ENCODE results near the gene TCP11L2. TPM values are rescaled to one million over a fixed set of nuclear protein-coding genes. Genes with fewer than 3 reads are reported as not detected.
"Not testable (repeated sequence)": the region's sequence is repeated elsewhere in the genome, so short reads cannot be mapped to it uniquely, and the experiment has no call there.

The TCP11L2 gene
- total RNA-seq, 2 experiments from 2014 or later = 6.4 to 6.8 TPM

DNA sequence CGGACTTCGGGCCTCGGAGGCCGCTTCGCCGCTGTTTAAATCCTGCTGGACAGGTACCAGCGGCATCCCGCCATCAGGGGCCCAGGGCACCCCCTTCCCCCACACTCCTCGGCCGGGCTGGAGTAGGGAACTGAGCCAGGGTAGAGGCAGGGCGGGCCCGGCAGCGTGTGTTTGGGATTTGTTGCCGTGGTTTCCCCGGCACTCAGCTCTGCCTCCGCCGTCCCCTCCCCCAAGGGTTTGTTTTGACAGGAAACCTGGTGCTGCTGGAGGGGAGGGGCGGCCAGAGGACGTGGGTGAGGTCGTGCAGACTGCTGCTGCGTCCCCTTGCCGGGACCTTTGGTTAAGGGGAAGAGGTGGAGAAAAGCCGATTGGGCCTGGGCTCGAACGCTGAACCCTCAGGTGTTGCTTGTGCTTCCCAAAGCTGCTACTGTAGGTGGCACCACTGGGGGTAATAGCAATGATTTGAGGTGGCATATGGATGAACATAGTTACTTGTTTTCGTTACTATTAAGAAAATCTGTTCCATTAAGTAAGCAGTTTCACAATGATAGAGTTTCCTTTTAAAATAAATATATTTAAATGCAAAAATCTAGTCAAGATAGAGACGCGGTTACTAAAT, 778 bp downstream of the TCP11L2 start:
- H3K27ac Mint-ChIP-seq = peak overlapping the region; percentile 75
- no peaks in the 10 kb centered on the region for H3K36me3 Mint-ChIP-seq
- H3K27me3 Mint-ChIP-seq = no peaks in the 10 kb centered on the region
- H3K4me1 Mint-ChIP-seq = peaks cover 21% of the 10 kb centered on the region
- CTCF ChIA-PET = interaction anchor here (0.6 to 2.3 kb wide), 4 partner anchors 20 to 613 kb away, joined by 3 to 8 read pairs (median 4); partner anchors contain the start of gene POLR3B
- DNase-seq (peak; percentile 77), ATAC-seq (peak; percentile 38)
- no peaks in the 10 kb centered on the region for H3K9me3 Mint-ChIP-seq (ENCODE audit: low read depth)
- H3K4me3 Mint-ChIP-seq = peak overlapping the region; percentile 84

DNA sequence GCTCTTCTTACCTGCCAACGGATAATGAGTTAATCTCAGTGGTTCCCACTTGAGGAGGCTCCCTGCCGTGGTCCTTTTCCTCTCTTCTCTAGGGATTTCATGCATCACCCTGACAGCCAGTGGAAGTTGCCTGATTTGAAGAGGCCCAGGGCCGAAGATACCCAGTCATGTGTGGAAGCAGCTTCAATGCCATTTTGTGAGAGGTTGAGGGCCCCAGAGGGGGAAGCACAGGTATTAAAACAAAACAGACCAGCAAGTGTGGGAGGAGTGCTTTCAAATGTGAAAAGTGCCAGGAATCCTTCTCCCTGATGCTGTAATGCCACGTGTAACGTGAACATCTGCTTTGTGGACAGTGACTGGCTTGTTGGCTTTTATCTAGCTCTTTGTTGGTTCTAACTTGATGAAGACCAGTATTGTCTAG, 1.5 kb downstream of the TCP11L2 start:
- peaks cover 21% of the 10 kb centered on the region for H3K4me1 Mint-ChIP-seq
- CTCF ChIA-PET = interaction anchor here (1.7 to 2.3 kb wide), 2 partner anchors 54 to 77 kb away, joined by 5 to 8 read pairs; partner anchors contain the start of gene POLR3B
- H3K4me3 Mint-ChIP-seq = peak overlapping the region; percentile 44
- no peaks in the 10 kb centered on the region for H3K27me3 Mint-ChIP-seq
- no peak for ATAC-seq
- DNase-seq = no peak
- H3K27ac Mint-ChIP-seq = peak overlapping the region; percentile 34
- no peaks in the 10 kb centered on the region for H3K9me3 Mint-ChIP-seq (ENCODE audit: low read depth)
- no peaks in the 10 kb centered on the region for H3K36me3 Mint-ChIP-seq

DNA sequence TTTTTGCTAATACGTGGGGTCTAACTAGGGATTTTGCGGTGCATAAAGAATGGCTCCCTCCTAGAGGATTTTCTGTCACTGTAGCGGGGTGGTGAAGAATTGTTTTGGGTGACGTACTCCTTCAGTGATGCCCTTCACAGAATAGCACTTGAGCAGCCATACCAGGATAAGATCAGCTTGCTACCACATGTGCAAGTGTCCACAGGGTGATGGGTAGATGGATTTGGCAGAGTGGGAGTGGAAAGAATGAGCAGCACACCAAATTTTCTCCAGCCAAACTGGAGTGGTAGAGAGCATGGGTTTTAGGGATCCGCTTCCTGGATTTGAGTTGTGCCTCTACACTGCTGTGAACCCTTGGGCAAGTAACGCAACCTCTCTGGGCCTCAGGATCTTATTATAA, 2.3 kb downstream of the TCP11L2 start:
- CTCF ChIA-PET = no interaction called here
- Mint-ChIP-seq H3K9me3 (ENCODE audit: low read depth) (no peaks in the 10 kb centered on the region), H3K27ac (no peak overlapping the region), H3K36me3 (no peaks in the 10 kb centered on the region), H3K27me3 (no peaks in the 10 kb centered on the region), H3K4me3 (no peak overlapping the region), H3K4me1 (peaks cover 21% of the 10 kb centered on the region)
- DNase-seq (no peak), ATAC-seq (no peak)

DNA sequence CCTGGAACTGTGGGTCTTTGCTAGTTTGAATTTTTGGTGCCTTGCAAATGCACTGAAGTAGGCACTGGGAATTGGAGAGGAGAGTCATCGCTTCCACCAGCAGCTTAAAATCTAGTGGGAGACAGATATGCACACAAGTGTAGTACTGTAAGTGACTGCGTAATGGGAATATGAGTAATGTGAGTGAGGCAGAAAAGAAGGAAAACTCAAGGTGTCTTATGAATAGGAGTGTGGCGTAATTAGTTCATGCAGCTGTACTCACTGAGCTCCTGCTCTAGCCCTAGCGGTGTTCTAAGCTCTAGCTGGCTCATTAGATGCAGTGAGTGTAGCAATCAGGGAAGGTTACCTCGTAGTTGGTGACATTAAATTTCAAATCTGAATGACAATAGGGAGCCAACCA, 2.8 kb downstream of the TCP11L2 start:
- no peaks in the 10 kb centered on the region for H3K27me3 Mint-ChIP-seq
- peaks cover 21% of the 10 kb centered on the region for H3K4me1 Mint-ChIP-seq
- DNase-seq (no peak), ATAC-seq (no peak)
- CTCF ChIA-PET = no interaction called here
- no peak overlapping the region for H3K27ac Mint-ChIP-seq
- H3K4me3 Mint-ChIP-seq = no peak overlapping the region
- no peaks in the 10 kb centered on the region for H3K9me3 Mint-ChIP-seq (ENCODE audit: low read depth)
- no peaks in the 10 kb centered on the region for H3K36me3 Mint-ChIP-seq

DNA sequence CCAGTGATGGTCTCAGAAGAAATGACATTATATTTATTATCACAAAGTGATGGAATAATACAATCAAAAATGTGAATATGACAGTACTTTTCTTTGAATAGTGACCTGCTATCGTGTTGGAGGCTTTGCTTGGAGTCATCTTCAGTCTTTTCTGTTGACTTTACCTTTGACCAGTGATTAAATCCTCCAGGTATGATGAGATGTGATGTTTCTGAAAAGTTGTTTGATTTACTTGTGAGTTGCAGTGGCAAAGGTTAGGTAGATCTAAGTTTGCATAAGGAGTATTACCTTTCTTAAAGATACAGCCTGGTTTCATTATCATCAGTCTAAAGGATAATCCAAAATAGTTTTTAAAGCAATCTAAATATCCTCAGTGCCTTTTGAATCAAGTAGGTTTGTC, 4.6 kb downstream of the TCP11L2 start:
- DNase-seq (no peak), ATAC-seq (no peak)
- Mint-ChIP-seq H3K36me3 (no peaks in the 10 kb centered on the region), H3K27ac (no peak overlapping the region), H3K9me3 (ENCODE audit: low read depth) (no peaks in the 10 kb centered on the region), H3K27me3 (no peaks in the 10 kb centered on the region), H3K4me3 (no peak overlapping the region), H3K4me1 (peaks cover 15% of the 10 kb centered on the region)
- CTCF ChIA-PET = no interaction called here

DNA sequence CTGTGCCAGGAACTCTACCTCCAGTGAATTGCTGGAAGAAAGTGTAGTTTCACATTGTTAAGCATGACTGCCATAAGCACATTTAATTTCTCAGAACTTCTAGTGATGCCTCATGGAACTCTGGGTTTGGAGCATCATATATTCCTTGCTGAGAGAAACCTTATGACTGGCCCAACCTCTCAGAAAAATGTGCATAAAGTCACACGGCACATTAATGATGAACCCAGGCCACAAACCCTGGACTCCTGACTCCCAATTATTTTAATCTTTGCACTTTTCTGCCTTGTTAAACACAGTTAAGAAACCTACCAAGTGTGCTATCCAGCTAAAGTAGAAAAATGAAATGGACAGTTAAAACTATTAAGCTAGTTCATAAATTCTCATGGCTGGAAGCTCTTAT, 5.6 kb downstream of the TCP11L2 start:
- CTCF ChIA-PET = no interaction called here
- Mint-ChIP-seq H3K27me3 (no peaks in the 10 kb centered on the region), H3K27ac (no peak overlapping the region), H3K36me3 (no peaks in the 10 kb centered on the region), H3K9me3 (ENCODE audit: low read depth) (no peaks in the 10 kb centered on the region), H3K4me3 (no peak overlapping the region), H3K4me1 (peaks cover 15% of the 10 kb centered on the region)
- DNase-seq (no peak), ATAC-seq (no peak)

DNA sequence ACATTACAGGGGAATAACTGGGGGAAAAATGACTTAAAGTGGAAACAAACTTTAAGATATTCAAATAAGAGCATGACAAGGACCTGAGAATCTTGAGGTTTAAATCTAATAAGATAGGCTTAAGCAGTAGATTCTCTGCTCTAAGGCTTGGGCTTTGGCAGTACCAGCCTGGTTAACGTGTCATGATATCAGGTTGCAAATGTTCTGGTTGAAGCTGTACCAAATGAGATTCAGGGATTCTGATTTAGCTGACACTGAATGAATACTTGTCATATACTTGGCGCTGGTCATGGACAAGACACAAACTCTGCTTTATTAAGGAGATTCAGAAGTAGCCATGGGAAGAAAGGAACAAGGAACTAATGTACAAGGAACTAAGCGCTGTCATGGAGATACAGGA, 6.1 kb downstream of the TCP11L2 start:
- Mint-ChIP-seq H3K9me3 (ENCODE audit: low read depth) (no peaks in the 10 kb centered on the region), H3K36me3 (no peaks in the 10 kb centered on the region), H3K4me3 (no peak overlapping the region), H3K27ac (no peak overlapping the region), H3K4me1 (peaks cover 13% of the 10 kb centered on the region), H3K27me3 (no peaks in the 10 kb centered on the region)
- no peak for ATAC-seq
- CTCF ChIA-PET = no interaction called here
- no peak for DNase-seq

DNA sequence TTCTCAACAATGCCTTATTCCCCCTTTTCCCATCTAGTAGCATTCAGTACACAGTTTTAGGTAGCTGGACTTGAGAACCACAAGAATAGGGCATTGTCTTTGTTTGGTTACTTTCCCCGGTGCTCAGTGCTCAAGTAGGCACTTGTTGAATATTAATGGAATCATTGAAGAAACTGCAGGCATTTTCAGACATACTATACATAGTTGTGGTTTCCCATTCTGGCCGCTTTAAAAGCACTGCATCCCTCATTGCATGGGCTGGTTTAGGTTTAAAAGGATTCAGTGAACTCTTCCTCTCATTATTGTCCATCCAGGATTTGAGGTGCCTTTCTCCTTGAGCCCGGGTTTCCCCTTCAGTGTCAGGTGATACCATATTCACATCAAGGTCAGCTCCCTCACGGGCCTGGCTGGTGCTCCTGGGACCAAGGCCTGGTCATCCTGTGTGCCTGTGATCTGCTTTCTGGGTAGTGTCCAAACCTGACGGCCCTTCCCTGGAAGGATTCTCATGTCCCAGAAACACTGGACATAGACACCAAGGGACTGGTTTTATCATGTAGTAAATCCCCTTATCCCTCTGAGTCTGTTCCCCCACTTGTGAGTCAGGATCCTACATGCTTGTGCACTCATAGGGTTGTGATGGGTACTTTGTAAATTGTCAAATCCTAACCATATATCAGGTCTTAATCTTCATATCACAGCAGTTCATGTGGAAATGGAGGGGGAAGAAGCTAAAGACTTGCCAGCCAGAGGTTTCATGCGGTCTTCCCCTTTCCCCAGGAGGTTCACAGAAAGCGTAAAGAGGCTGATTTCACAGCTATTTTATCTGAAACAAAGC, 7.4 kb downstream of the TCP11L2 start:
- H3K27ac Mint-ChIP-seq = no peak overlapping the region
- peaks cover 10% of the 10 kb centered on the region for H3K4me1 Mint-ChIP-seq
- no peak for DNase-seq
- H3K36me3 Mint-ChIP-seq = no peaks in the 10 kb centered on the region
- no peak for ATAC-seq
- H3K4me3 Mint-ChIP-seq = no peak overlapping the region
- CTCF ChIA-PET = no interaction called here
- H3K27me3 Mint-ChIP-seq = no peaks in the 10 kb centered on the region
- no peaks in the 10 kb centered on the region for H3K9me3 Mint-ChIP-seq (ENCODE audit: low read depth)

DNA sequence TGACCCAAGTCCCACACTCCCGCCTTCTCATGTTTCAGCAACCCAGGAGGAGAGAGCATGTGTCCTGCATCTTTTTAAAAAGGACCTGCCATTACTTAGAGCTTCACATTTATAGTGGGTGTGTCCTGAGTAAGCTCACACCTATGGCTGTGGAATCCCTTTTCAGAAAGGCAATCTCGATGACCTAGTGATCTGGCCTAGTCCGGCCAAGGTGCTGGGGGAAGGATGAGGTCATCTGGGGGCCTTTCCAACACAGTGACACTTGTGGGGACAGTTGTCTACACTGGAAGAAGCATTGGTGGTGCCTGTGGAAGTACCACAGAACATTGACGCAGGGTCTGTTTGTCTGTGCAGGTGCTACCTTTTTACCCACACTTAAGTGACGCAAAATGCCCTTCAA, 8.2 kb downstream of the TCP11L2 start:
- Mint-ChIP-seq H3K27ac (no peak overlapping the region), H3K4me1 (peaks cover 6% of the 10 kb centered on the region)
- CTCF ChIA-PET = no interaction called here

DNA sequence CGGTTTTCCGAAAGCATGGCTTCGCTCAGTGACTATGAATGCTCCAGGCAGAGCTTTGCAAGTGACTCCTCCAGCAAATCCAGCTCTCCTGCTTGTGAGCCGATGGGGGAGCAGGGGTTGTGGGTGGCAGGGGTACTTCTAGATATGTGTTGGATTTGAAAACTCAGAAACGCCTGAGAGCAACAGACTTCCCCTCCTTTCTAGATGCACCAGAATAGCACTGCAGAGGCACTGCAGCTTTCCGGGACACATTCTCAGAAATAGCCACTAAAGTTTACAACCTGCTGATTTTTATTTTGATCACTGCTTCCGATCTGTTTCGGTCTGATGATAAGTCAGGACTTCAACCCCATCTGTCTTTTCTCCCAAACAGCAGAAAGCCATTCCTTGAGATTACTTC, 8.6 kb downstream of the TCP11L2 start:
- Mint-ChIP-seq H3K27ac (no peak overlapping the region), H3K9me3 (ENCODE audit: low read depth) (no peaks in the 10 kb centered on the region), H3K4me1 (peaks cover 6% of the 10 kb centered on the region), H3K4me3 (no peak overlapping the region), H3K36me3 (no peaks in the 10 kb centered on the region), H3K27me3 (no peaks in the 10 kb centered on the region)
- DNase-seq (no peak), ATAC-seq (no peak)
- CTCF ChIA-PET = no interaction called here

More for the DNA sequence above, 8.2 kb downstream of the TCP11L2 start:
- no peaks in the 10 kb centered on the region for H3K9me3 Mint-ChIP-seq (ENCODE audit: low read depth)
- no peak for ATAC-seq
- no peaks in the 10 kb centered on the region for H3K36me3 Mint-ChIP-seq
- no peaks in the 10 kb centered on the region for H3K27me3 Mint-ChIP-seq
- no peak overlapping the region for H3K4me3 Mint-ChIP-seq
- DNase-seq = no peak

DNA sequence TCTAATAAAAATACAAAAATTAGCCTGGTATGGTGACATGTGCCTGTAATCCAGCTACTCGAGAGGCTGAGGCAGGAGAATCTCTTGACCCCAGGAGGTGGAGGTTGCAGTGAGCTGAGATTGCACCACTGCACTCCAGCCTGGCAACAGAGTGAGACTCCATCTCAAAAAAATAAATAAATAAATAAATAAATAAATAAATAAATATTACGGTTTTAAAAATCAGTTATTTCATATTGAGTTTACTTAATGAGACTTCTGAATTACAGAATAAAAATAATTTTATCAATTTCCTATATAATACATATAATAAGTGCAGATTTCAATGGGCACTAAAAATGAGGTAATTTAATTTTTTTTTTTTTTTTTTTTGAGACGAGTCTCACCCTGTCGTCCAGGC, 10.9 kb downstream of the TCP11L2 start:
- H3K36me3 Mint-ChIP-seq; ATAC-seq; DNase-seq; H3K9me3 Mint-ChIP-seq (ENCODE audit: low read depth); H3K27ac Mint-ChIP-seq; H3K4me3 Mint-ChIP-seq; CTCF ChIA-PET; H3K4me1 Mint-ChIP-seq; H3K27me3 Mint-ChIP-seq: not testable (repeated sequence)

DNA sequence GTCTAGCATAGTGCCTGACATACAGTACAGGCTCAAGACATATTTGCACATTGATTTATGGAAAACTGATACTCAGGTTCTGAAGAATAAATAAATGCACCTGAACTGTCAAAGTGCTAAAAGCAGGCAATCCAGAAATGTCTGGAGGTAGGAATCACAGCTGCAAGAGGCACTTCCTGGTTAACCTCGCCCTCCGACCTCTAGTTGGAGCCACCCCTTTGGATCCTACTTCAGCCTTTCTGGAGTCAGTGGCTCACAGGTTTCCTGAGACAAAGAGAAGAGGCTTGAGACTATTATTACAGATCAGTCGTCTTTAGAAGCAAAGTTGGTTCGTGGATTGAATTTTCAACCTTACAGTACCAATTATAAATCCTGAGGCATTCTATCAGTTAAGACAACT, 13.0 kb downstream of the TCP11L2 start:
- H3K36me3 Mint-ChIP-seq = no peaks in the 10 kb centered on the region
- peaks cover 6% of the 10 kb centered on the region for H3K4me1 Mint-ChIP-seq
- no peaks in the 10 kb centered on the region for H3K27me3 Mint-ChIP-seq
- ATAC-seq = no peak
- H3K27ac Mint-ChIP-seq = no peak overlapping the region
- DNase-seq = no peak
- no peak overlapping the region for H3K4me3 Mint-ChIP-seq
- H3K9me3 Mint-ChIP-seq (ENCODE audit: low read depth) = no peaks in the 10 kb centered on the region
- CTCF ChIA-PET = interaction anchor here (0.6 kb wide), 1 partner anchor 316 kb away, joined by 3 read pairs; no protein-coding TSS in a partner anchor

DNA sequence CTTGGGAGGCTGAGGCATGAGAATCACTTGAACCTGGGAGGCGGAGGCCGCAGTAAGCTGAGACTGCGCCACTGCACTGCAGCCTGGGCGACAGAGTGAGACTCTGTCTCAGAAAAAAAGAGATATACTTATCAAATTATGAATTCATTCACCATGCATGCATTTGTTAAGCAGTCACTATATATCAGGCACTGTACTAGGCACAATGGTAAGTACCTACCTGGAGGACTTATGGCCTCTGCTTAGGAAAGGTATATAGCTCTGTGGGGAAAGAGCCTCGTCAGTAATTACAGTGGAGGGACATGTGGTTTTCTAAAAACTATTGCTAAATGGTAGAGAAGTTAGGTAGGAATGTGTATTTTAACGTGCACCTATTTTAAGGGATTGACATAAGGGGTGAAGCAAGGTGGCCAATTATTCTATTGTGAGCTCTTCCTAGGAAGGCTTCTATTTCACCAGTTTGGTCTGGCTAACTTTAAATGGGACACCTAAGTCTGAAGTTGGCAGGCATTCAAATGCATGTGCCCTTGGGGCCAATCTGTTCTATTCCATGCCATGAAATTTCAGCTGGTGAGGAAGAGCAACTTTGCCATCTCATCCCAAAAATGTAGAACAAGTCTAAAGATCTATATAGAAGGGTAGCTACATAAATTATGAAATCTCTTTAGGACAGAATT, 15.0 kb downstream of the TCP11L2 start:
- Mint-ChIP-seq H3K4me1 (peaks cover 7% of the 10 kb centered on the region), H3K27ac (no peak overlapping the region), H3K27me3 (no peaks in the 10 kb centered on the region), H3K4me3 (no peak overlapping the region), H3K36me3 (no peaks in the 10 kb centered on the region), H3K9me3 (ENCODE audit: low read depth) (no peaks in the 10 kb centered on the region)
- no peak for DNase-seq
- CTCF ChIA-PET = interaction anchor here (2.0 kb wide), 1 partner anchor 39 kb away, joined by 8 read pairs; no protein-coding TSS in a partner anchor
- ATAC-seq = no peak
